GM12892 (cell line): ENCODE data around the gene ATG4D.

ENCODE experiments used
- POLR2A ChIP-seq: IDR thresholded peaks from 2 replicates; pipeline ENCODE4 v1.6.1; 2011; ENCODE audit warnings: low read depth, low read length, control low read depth
- POLR2AphosphoS5 ChIP-seq: IDR thresholded peaks from 2 replicates; pipeline ENCODE4 v1.6.1; 2011; ENCODE audit warnings: low read depth, low read length, control low read depth

DNA sequence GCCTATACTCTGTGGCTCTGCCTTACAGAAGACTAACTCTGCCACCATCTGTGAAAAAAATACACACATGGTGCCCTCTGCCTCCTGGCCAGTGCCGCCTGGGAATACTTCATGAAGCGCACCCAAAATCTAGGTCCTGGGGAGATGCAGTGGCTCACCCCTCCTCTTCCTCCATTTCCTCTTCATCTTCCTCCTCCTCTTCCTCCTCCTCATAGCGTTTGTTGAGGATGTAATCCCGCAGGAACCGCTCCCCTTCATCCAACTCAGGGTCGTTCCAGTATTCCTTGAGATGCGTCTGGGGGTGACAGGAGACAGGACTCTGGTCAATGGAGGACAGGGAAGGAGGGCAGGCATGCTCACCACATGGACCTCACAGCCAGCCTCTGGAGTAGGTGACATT, 16.4 kb downstream of the ATG4D start:
- TF ChIP-seq POLR2A = no peak
- TF ChIP-seq POLR2AphosphoS5 = no peak
